ENCODE data around the gene TSPAN32.

Gene TSPAN32

DNA sequence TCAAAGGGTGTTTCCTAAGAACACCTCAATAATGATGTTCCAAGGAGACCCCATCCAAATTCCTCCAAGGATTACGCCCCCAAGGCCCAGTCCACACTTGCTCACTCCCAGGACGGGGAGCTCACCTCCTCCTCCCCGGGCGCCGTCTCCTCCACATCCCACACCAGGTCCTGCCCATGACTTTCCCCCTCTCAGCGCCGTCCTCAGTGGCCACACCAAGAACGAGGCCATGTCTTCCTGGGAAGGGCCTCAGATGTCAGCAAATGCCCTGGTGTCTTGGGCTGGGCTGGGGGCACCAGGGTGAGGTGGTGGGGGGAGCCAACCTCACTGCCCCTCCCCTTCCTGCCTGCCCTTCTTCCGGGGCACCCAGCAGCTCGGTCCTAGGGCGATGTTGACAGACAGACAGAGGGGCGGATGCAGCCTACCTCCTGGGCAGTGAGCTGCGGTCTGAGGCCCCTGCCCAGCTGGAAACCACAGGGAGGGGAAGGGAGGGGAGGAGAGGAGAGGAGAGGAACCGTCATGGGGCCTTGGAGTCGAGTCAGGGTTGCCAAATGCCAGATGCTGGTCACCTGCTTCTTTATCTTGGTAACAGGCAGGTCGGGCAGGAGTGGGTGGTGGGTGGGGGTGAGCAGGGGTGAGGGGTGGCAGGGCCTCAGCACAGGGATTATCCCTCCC lies at the start of gene TSPAN32, which contains the start of gene C11orf21:
TSS of gene TSPAN32 (plus strand) at position 383 of the 675 bp plus-strand sequence. CDS start at position 520, 137 bp downstream.
TSS of gene C11orf21 (minus strand) at position 288 of the 675 bp plus-strand sequence. CDS start at position 178, 110 bp downstream.
- DNase-seq (ENCODE audit: low spot score): no peak

DNA sequence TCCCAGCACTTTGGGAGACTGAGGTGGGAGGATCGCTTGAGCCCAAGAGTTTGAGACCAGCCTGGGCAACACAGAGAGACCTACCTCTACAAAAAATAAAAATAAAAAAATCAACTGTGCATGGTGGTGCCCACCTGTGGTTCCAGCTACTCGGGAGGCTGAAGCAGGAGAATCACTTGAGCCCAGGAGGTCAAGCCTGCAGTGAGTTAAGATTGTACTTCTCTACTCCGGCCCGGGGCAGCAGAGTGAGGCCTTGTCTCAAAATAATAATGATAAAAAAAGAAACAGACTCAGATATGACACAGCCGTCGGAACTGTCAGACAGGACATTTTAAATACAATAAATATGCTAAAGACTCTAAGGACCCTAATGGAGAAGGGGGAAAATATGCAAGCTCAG lies 49.8 kb upstream of the TSPAN32 start:
- DNase-seq (ENCODE audit: low spot score): no peak

DNA sequence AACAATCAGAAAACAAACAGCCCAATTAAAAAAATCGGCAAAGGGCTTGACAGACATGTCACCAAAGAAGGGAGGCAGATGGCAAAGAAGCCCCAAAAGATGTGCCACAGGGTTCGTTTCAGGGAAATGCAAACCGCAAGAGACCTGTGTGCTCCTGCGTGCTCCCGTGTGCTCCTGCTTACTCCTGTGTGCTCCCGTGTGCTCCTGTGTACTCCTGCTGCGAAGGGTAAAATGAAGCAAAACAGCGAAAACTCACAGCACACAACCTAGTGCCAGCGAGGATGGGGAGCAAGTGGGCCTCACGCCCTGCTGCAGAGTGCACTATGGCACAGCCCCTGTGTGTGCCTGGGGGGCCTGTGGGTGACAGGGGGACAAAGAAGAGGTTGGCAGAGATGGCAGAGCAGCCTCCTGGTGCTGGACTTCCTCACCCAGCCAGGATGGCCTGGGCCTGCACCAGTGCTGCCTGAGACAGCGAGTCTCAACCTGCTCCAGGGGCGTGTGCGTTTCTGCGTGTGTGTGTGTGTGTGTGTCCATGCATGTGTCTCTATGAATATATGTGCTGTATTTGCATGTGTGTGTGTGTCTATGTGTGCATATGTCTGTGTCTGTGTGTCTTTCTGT lies 45.4 kb upstream of the TSPAN32 start:
- DNase-seq (ENCODE audit: low spot score): no peak

DNA sequence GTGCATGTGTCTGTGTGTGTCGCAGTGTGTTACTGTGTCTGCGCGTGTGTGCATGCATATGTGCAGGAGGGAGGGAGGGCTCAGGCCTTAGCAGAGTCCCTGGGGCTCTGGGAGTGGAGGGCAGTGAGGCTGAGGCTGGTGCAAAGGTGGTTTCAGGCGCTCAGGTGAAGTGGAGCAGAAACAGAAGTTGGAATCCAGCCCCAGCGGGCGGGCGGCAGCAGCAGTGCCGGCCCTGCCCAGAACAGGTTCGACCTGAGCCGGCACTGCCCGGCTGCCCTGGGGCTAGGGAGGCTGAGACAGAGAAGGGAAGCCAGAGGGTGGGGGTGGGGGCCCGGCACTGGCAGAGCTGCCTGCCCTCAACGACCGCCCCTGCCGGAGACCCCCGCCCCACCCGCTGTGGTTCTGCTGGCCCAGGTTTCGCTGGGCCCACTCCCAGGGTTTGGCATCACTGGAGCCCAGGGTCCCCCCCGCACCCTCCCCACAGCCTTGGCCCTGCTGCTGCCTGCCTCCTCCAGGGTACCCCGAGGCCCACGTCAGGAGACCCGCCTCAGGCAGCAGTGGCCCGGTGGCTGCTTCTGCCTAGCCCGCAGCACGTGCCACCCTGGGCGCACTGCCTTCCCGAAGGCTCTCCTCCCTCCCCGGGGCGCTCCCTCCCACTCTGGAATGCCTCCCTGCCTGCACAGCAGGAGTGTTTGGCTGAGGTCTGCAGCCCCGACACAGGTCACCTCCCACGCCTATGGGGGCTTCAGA lies 44.7 kb upstream of the TSPAN32 start:
- DNase-seq (ENCODE audit: low spot score): no peak

DNA sequence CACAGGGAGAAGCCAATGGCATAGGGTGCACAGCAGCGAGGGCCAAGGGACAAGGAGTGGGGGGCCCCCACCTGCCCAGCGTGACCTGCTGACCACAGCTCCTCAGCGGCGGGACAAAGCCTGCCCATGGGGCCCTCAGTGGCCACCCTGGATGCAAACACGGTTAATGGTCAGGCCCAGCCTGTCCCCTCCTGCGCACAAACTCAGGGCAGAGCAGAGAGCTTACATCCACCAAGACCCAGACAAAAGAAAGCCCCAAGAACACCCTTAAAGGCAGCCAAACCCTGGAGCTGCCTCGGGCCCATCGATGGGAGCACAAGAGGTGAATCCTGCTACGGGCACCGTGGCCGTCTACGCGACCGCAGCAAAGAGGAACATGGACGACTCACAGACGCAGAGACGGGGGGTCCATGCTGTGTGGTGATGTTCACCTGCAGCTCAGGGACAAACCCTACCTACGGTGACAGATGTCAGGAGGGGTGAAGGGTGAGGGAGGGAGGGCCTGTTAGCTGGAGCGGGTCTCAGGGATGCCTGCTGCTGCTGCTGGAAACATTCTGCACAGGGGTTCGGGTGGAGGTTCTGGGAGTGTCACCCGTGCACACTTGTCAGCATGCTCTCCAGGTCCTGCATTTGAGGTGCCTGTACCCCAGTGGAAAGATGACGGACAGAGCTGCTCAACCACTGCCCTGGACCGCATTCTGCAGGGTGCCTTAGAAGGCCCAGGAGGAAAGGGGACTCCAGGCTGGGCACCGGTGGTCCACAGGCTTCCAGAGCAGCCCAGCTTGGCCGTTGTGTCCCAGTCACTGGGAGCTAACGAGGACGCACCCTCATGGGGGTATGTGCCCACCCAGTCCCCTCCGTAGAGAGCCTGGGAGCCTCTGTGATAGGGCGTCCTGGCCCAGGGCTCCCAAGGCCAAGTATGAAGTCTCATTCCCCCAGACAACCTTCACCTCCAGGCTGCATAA lies 43.0 kb upstream of the TSPAN32 start:
- no peak for DNase-seq (ENCODE audit: low spot score)

- DNase-seq (ENCODE audit: low spot score): no peak
Observed at GRCh38 chr11:2259466-2259830, 42.4 kb upstream of the TSPAN32 start.

- DNase-seq (ENCODE audit: low spot score): no peak
Observed at GRCh38 chr11:2259897-2260451, 41.8 kb upstream of the TSPAN32 start.

DNA sequence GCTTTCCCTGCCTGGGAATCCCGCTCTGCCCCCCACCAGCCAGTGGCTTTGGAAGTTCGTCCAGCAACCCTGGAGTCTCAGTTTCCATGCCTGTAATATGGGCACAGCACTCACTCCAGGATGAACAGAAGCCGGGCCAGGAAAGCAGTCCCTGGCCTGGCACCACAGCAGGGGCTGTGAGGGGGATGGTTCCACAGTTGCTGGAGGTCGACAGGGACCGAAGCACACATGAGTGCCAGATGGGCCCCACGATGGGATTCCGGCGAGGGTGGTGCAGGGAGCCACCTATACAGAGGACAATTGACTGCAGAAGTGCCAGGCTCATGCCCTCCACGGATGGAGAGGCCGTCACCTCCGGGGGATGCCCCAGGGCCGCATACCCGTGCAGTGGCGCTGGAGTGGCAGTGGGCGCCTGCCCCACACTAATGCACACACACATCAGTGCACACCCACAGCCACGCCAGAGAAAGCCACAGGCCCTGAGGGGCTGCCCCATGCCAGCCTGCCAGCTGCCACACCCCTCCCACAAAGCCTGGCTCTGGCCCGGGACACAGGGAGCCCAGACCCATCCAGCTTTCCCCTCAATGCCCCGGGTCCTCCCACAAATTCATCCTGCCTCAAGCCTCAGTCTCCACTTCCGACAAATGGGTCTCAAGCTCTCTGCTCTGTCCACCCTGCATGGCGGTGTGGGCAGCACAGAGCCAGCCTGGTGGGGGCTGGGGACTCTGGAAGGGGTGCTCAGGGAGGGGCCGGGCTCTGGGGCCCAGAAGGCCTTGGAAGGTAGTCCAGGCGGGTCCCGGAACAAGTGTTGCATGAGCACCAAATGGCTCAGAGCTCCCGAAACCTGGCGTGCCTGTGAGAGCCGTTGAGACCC lies 41.1 kb upstream of the TSPAN32 start:
- no peak for DNase-seq (ENCODE audit: low spot score)

GRCh38 chr11:2261436-2262230 lies 40.2 kb upstream of the TSPAN32 start:
- DNase-seq (ENCODE audit: low spot score): no peak

DNA sequence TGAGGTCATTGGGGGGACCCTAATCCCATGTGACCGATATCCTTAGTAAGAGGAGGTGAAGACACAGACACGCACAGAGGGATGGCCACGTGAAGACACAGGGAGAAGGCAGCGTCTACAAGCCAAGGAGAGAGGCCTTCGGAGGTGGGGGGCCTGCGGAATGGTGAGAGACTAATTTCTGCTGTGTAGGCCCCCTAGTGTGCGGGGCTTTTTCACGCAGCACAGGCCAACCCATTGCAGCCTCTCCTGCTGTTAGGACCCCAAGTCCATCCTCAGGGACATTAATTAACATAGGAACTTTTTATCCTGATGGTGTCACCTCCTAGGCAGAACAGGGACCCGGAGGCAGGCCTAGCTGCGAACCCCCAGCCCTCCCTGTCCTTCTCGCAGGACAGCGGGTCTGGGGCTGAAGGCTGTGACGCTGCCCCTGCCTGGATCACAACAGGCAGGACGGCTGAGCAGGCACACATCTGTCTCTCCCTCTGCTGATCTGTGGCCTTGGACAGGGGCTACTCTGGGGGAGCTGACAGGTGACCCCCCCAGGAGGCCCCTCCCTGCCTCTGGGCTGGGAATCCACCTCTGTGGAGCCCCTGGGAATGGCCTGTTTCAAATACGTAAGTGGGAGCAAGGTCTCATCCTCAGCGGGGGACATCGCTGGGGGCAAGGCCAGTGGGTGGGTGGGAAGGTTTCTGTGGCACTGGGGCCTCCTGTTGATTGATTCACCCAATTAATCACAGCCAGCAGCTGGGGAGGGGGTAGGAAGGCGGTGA lies 39.3 kb upstream of the TSPAN32 start:
- DNase-seq (ENCODE audit: low spot score): no peak

DNA sequence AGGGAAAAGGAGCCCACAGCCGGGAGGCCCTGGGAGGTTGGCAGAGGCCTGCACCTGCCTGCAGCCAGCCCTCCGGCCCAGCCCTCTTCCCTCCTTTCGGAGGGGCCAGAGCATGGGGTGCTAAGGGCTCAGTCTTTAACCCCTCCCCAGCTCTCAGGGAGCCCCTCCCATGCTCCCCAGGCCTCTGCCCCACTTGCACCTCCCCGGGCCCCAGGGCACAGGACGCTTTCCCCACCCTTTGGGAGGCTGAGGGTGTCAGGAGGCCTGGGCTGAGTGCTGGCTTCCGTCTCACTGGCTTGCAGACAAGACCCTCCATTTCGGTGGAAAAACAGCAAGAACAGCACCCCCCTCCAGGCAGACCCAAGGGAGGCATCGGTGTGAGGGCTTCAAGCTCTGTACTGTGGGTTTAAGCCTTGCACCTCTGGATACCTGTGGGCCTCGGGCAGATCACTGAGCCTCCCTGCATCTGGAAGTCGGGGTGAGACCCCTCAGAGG lies 38.7 kb upstream of the TSPAN32 start:
- DNase-seq (ENCODE audit: low spot score): no peak

DNA sequence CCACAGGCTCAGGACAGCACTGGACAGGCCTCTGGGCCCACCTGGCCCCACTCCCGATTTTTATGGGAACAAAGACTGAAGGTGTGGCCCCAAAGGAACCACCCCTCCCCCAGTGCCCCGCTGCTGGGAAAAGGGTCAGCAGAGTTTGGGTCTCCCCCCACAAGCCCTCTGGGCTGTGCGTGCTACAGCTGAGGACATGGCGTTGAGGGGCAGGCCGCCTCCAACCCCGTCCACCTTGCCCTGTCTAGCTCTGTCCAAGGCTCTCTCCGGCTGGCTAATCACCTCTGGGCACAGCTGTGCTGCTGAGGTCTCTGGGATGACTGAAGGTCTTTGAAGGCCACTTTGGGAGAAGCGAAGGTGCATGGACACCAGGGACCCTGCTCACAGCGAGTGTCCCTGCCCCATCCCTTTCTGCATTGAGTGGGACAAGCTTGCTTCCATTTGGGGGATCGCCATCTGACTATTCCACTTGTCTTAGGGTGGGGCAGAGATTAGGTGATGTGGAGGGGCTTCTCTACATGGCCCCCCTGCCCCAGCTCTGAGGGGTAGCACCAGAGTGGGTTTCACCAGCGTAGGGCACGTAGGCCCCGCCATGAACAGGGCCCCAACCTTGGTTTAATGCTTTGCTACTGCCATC lies 38.0 kb upstream of the TSPAN32 start:
- no peak for DNase-seq (ENCODE audit: low spot score)

DNA sequence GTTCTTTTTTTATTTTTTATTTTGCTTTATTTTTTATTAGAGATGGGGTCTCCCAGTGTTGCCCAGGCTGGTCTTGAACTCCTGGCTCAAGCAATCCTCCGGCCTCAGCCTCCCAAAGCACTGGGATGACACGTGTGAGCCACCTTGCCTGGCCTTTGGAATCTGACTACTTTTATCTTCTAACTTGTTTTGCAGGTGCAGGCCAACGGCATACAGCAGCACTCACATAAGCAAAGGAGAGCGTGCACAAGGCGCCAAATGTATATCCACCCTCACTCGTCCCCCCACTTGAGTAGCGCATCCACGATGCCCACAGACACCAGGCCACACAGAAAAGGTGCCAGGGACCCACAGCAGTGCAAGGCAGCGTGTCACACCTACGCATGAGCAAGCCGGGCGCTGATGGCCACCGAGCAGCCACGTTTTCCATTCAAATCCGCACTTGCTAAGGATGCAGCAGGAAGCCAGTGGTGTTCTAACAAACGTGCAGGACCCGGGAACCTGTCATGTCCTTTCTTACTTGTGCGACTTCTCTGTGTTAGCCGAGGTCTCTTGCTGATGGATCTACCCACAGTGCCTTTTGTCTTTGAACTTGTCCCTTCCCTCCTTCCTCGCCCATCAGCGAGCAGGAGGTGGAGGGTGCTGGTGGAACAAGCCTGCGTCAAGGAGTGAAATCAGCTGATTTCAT lies 37.3 kb upstream of the TSPAN32 start:
- DNase-seq (ENCODE audit: low spot score): no peak

GRCh38 chr11:2265396-2265795 lies 36.4 kb upstream of the TSPAN32 start:
- no peak for DNase-seq (ENCODE audit: low spot score)

DNA sequence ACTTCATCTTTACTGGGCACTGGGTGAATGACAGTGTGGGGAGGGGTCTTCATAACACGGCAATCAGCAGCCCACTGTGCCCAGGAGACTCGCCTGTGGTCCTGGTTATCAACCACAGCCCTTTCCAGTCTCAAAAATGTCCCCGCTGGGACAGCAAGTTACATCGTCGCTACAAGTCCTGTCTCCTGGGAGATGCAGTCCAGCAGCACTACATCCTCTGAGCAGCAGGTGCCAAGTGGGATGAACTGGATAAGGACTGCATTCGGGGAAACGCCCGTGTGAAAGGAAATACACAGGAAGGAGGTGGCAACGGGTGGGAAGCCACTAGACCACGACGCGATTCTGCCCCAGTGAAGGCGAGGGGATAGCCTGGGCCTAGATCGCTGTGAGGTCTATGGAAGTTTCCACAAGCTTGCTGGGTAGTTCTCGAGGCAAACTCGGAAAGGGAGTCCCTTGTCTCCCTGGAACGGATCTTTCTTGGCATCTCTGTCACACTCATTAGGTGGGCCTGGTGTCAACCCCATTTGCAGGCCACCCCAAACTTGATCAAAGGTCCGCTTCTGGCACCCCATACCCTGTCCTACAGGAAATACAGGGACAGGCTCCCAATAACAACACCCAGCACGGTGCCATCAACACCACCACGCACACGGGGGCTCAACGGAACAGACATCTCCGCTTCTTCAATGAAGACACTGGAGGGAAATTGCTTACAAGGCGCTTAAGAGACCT lies 35.8 kb upstream of the TSPAN32 start:
- DNase-seq (ENCODE audit: low spot score): no peak

- no peak for DNase-seq (ENCODE audit: low spot score)
Observed at GRCh38 chr11:2266586-2267305, 35.1 kb upstream of the TSPAN32 start.
